Neural cell (in vitro differentiated cells): ENCODE measurements around the gene APOC3. TPM values are rescaled to one million over a fixed set of nuclear protein-coding genes. Genes with fewer than 3 reads are reported as not detected.

Source experiments
- H2AFZ ChIP-seq: fragments of 200-600, 300-800 bp; sonication (generic), shearing (Covaris generic); 2 replicates; pipeline ENCODE4 v1.6.0; 2014; ENCODE audit warnings: low read depth, mild to moderate bottlenecking, antibody characterized with exemption, low read length, moderate library complexity
- H3F3A ChIP-seq: fragments of 200-600 bp; shearing (Covaris generic); 2 replicates; pipeline ENCODE4 v1.6.1; 2016; ENCODE audit warnings: mild to moderate bottlenecking, moderate library complexity, mixed read lengths, antibody characterized with exemption, low read length; ENCODE audit not compliant: insufficient read depth, poor library complexity, severe bottlenecking
- H3K27ac ChIP-seq: fragments of 200-600, 300-800 bp; sonication (generic), shearing (Covaris generic); 2 replicates; pipeline ENCODE4 v1.5.1; 2014; ENCODE audit warnings: mild to moderate bottlenecking, low read length, moderate library complexity
- H3K27me3 ChIP-seq: fragments of 300-800, 200-600 bp; sonication (generic), shearing (Covaris generic); 2 replicates; pipeline ENCODE4 v1.6.0; 2014; ENCODE audit warnings: mild to moderate bottlenecking, low read depth, low read length, moderate library complexity; ENCODE audit not compliant: insufficient read depth
- H3K36me3 ChIP-seq: fragments of 300-800, 200-600 bp; sonication (generic), shearing (Covaris generic); 2 replicates; pipeline ENCODE4 v1.5.1; 2014; ENCODE audit warnings: mild to moderate bottlenecking, antibody characterized with exemption, low read length, moderate library complexity; ENCODE audit not compliant: insufficient read depth
- H3K4me2 ChIP-seq: fragments of 300-800, 200-600 bp; sonication (generic), shearing (Covaris generic); 2 replicates; pipeline ENCODE4 v1.6.0; 2014; ENCODE audit warnings: mild to moderate bottlenecking, low read length
- H3K4me3 ChIP-seq: fragments of 300-800, 200-600 bp; sonication (generic), shearing (Covaris generic); 2 replicates; pipeline ENCODE4 v1.5.1; 2014; ENCODE audit warnings: mild to moderate bottlenecking, low read length, moderate library complexity
- H3K79me2 ChIP-seq: fragments of 200-600 bp; shearing (Covaris generic); replicated peaks from 2 replicates; pipeline ENCODE4 v1.6.0; 2014; ENCODE audit warnings: mild to moderate bottlenecking, low read length, moderate library complexity; ENCODE audit not compliant: insufficient read depth
- H3K9ac ChIP-seq: fragments of 300-800, 200-600 bp; sonication (generic), shearing (Covaris generic); 2 replicates; pipeline ENCODE4 v1.6.1; 2016; ENCODE audit warnings: mild to moderate bottlenecking, low read length, mixed read lengths
- H3K9me2 ChIP-seq: fragments of 200-600 bp; shearing (Covaris generic); 2 replicates; pipeline ENCODE4 v1.6.1; 2016; ENCODE audit warnings: mild to moderate bottlenecking, low read length, mixed read lengths; ENCODE audit not compliant: insufficient read depth
- H3K9me3 ChIP-seq: fragments of 200-600, 300-800 bp; sonication (generic), shearing (Covaris generic); 2 replicates; pipeline ENCODE4 v1.6.1; 2016; ENCODE audit warnings: mild to moderate bottlenecking, mixed run types, low read length, moderate library complexity, mixed read lengths
- H4K20me1 ChIP-seq: fragments of 200-600 bp; shearing (Covaris generic); 2 replicates; pipeline ENCODE4 v1.6.1; 2016; ENCODE audit warnings: mild to moderate bottlenecking, mixed run types; ENCODE audit not compliant: insufficient read depth
- CTCF ChIP-seq: fragments of 450-650 bp; IDR thresholded peaks from 2 replicates; pipeline ENCODE4 v1.5.1; 2014; ENCODE audit warnings: antibody characterized with exemption, mild to moderate bottlenecking, moderate library complexity; ENCODE audit not compliant: poor library complexity, severe bottlenecking
- EP300 ChIP-seq: fragments of 450-650 bp; conservative IDR thresholded peaks from 2 replicates; pipeline ENCODE4 v1.6.1; 2014; ENCODE audit warnings: antibody characterized with exemption, mild to moderate bottlenecking, moderate library complexity; ENCODE audit not compliant: poor library complexity, severe bottlenecking
- EZH2 ChIP-seq: fragments of 200-600, 300-800 bp; shearing (Covaris generic), sonication (generic); IDR thresholded peaks from 2 replicates; pipeline ENCODE4 v1.6.1; 2014; ENCODE audit warnings: antibody characterized with exemption, low read length, borderline replicate concordance, mild to moderate bottlenecking; ENCODE audit not compliant: insufficient read depth, poor library complexity, severe bottlenecking
- MXI1 ChIP-seq: fragments of 450-650 bp; conservative IDR thresholded peaks from 2 replicates; pipeline ENCODE4 v1.6.1; 2014; ENCODE audit warnings: antibody characterized with exemption, mild to moderate bottlenecking; ENCODE audit not compliant: poor library complexity, severe bottlenecking
- POLR2AphosphoS5 ChIP-seq: IDR thresholded peaks from 2 replicates; pipeline ENCODE4 v1.6.1; 2012
- RAD21 ChIP-seq: fragments of 450-650 bp; conservative IDR thresholded peaks from 2 replicates; pipeline ENCODE4 v1.6.1; 2014; ENCODE audit warnings: antibody characterized with exemption, mild to moderate bottlenecking, moderate library complexity
- REST ChIP-seq: IDR thresholded peaks from 2 replicates; pipeline ENCODE4 v1.6.1; 2012; ENCODE audit warnings: borderline replicate concordance
- SMC3 ChIP-seq: fragments of 450-650 bp; conservative IDR thresholded peaks from 2 replicates; pipeline ENCODE4 v1.6.1; 2014; ENCODE audit warnings: antibody characterized with exemption, mild to moderate bottlenecking, moderate library complexity; ENCODE audit not compliant: poor library complexity
- TAF1 ChIP-seq: IDR thresholded peaks from 2 replicates; pipeline ENCODE4 v1.6.1; 2012; ENCODE audit warnings: low read depth
- polyA plus RNA-seq: library from polyadenylated mRNA; depleted of rRNA; stranded (reverse); fragments of >200 nt; gene quantifications from 2 replicates; pipeline ENCODE4 v1.2.3, GENCODE V29; 2014

APOC3 gene
- polyA plus RNA-seq, 1 donor from 2014 or later = not detected

- H4K20me1 ChIP-seq = no peaks in the 10 kb centered on the region
- H3K9me3 ChIP-seq = no peaks in the 10 kb centered on the region
- no peak overlapping the region for H2AFZ ChIP-seq
- H3K9ac ChIP-seq = no peak overlapping the region
- no peaks in the 10 kb centered on the region for H3F3A ChIP-seq
- H3K27ac ChIP-seq = no peak overlapping the region
- H3K4me3 ChIP-seq = no peak overlapping the region
- H3K27me3 ChIP-seq = no peaks in the 10 kb centered on the region
- TF ChIP-seq RAD21 (no peak), SMC3 (no peak), EZH2 (no peak), EP300 (no peak), CTCF (no peak), MXI1 (no peak), REST (no peak), TAF1 (no peak), POLR2AphosphoS5 (no peak)
- H3K4me2 ChIP-seq = no peak overlapping the region
- no peaks in the 10 kb centered on the region for H3K79me2 ChIP-seq
- no peaks in the 10 kb centered on the region for H3K9me2 ChIP-seq
- peaks cover 11% of the 10 kb centered on the region for H3K36me3 ChIP-seq
These were observed 27.6 kb downstream of the APOC3 start for GRCh38 chr11:116857316-116857715.

GRCh38 chr11:116857936-116858335 lies 28.2 kb downstream of the APOC3 start:
- no peak overlapping the region for H3K27ac ChIP-seq
- H3K9me2 ChIP-seq = no peaks in the 10 kb centered on the region
- no peak overlapping the region for H2AFZ ChIP-seq
- no peak overlapping the region for H3K4me2 ChIP-seq
- H4K20me1 ChIP-seq = no peaks in the 10 kb centered on the region
- no peaks in the 10 kb centered on the region for H3K79me2 ChIP-seq
- no peak overlapping the region for H3K4me3 ChIP-seq
- H3K36me3 ChIP-seq = peaks cover 11% of the 10 kb centered on the region
- no peak overlapping the region for H3K9ac ChIP-seq
- H3K27me3 ChIP-seq = no peaks in the 10 kb centered on the region
- TF ChIP-seq EZH2 (no peak), MXI1 (no peak), CTCF (no peak), REST (no peak), SMC3 (no peak), RAD21 (no peak), EP300 (no peak), POLR2AphosphoS5 (no peak), TAF1 (no peak)
- no peaks in the 10 kb centered on the region for H3K9me3 ChIP-seq
- no peaks in the 10 kb centered on the region for H3F3A ChIP-seq
